Liver (tissue), 9 donors: ENCODE data around the gene ATP6V0A4. TPM values are rescaled to one million over a fixed set of nuclear protein-coding genes. Genes with fewer than 3 reads are reported as not detected.

Source experiments
- DNase-seq: peaks from one replicate; pipeline ENCODE4 v3.0.0-alpha.2; 2017; ENCODE audit warnings: low spot score
- H3K27ac ChIP-seq, 2 donors: one replicate each; pipeline ENCODE4 v1.7.0; 2013; ENCODE audit warnings: inconsistent platforms in 2 of 2, low read length in 2 of 2, control low read depth in 1 of 2, low read depth in 1 of 2, mild to moderate bottlenecking in 1 of 2
- H3K27me3 ChIP-seq, 4 donors: one replicate each; pipeline versions ENCODE4 v1.6.1 to v1.7.0; 2013; ENCODE audit warnings: low read length in 3 of 4, inconsistent platforms in 1 of 4, mild to moderate bottlenecking in 1 of 4, moderate library complexity in 1 of 4; ENCODE audit not compliant: control insufficient read depth in 4 of 4, insufficient read depth in 4 of 4
- H3K36me3 ChIP-seq, 4 donors: one replicate each; pipeline versions ENCODE4 v1.6.1 to v1.7.0; 2013; ENCODE audit warnings: low read length in 3 of 4, mild to moderate bottlenecking in 3 of 4, low read depth in 1 of 4, moderate library complexity in 1 of 4; ENCODE audit not compliant: control insufficient read depth in 4 of 4, insufficient read depth in 3 of 4
- H3K4me1 ChIP-seq, 4 donors: one replicate each; pipeline versions ENCODE4 v1.6.1 to v1.7.0; 2013; ENCODE audit warnings: low read length in 3 of 4, mild to moderate bottlenecking in 3 of 4, moderate library complexity in 1 of 4; ENCODE audit not compliant: control insufficient read depth in 4 of 4, insufficient read depth in 4 of 4
- H3K4me3 ChIP-seq, 3 donors: one replicate each; pipeline versions ENCODE4 v1.6.1 to v1.7.0; 2013; ENCODE audit warnings: low read length in 3 of 3, control low read depth in 1 of 3, low read depth in 1 of 3, mild to moderate bottlenecking in 1 of 3
- H3K9ac ChIP-seq, 2 donors: one replicate each; pipeline ENCODE4 v1.7.0; 2013; ENCODE audit warnings: low read length in 2 of 2, mild to moderate bottlenecking in 2 of 2, moderate library complexity in 2 of 2, control low read depth in 1 of 2, low read depth in 1 of 2
- H3K9me3 ChIP-seq, 4 donors: one replicate each; pipeline versions ENCODE4 v1.6.1 to v1.7.0; 2013; ENCODE audit warnings: low read length in 3 of 4; ENCODE audit not compliant: control insufficient read depth in 4 of 4
- CTCF ChIP-seq: fragments of 150-350 bp; IDR thresholded peaks from 2 replicates; pipeline ENCODE4 v1.5.1; 2017; ENCODE audit warnings: improper control_type of control experiment, low read depth, low read length; ENCODE audit not compliant: missing input control
- EGR1 ChIP-seq, 2 donors: IDR thresholded peaks; 2 replicates each; pipeline ENCODE4 v1.6.1; 2016 to 2018; ENCODE audit warnings: antibody characterized with exemption in 2 of 2, low read depth in 2 of 2
- FOXA1 ChIP-seq: IDR thresholded peaks from 2 replicates; pipeline ENCODE4 v1.6.1; 2016; ENCODE audit warnings: antibody characterized with exemption
- FOXA2 ChIP-seq: IDR thresholded peaks from 2 replicates; pipeline ENCODE4 v1.6.1; 2016; ENCODE audit warnings: antibody characterized with exemption
- GABPA ChIP-seq, 2 donors: IDR thresholded peaks in 1 of 2; conservative IDR thresholded peaks in 1 of 2; 2 replicates each; pipeline ENCODE4 v1.6.1; 2016; ENCODE audit warnings: antibody characterized with exemption in 2 of 2, mild to moderate bottlenecking in 1 of 2, moderate library complexity in 1 of 2
- HNF4A ChIP-seq, 2 donors: conservative IDR thresholded peaks; 2 replicates each; pipeline ENCODE4 v1.6.1; 2016; ENCODE audit warnings: antibody characterized with exemption in 2 of 2, mild to moderate bottlenecking in 2 of 2
- HNF4G ChIP-seq: IDR thresholded peaks from 2 replicates; pipeline ENCODE4 v1.6.1; 2016; ENCODE audit warnings: antibody characterized with exemption
- JUND ChIP-seq, 2 donors: IDR thresholded peaks; 2 replicates each; pipeline ENCODE4 v1.6.1; 2016; ENCODE audit warnings: antibody characterized with exemption in 2 of 2
- NR2F2 ChIP-seq: IDR thresholded peaks from 2 replicates; pipeline ENCODE4 v1.6.1; 2016; ENCODE audit warnings: antibody characterized with exemption
- REST ChIP-seq: IDR thresholded peaks from 2 replicates; pipeline ENCODE4 v1.6.1; 2016; ENCODE audit warnings: antibody characterized with exemption, mild to moderate bottlenecking
- RXRA ChIP-seq, 2 donors: IDR thresholded peaks; 2 replicates each; pipeline ENCODE4 v1.6.1; 2017 to 2018; ENCODE audit warnings: antibody characterized with exemption in 2 of 2, mild to moderate bottlenecking in 1 of 2
- SP1 ChIP-seq: IDR thresholded peaks from 2 replicates; pipeline ENCODE4 v1.6.1; 2018; ENCODE audit warnings: antibody characterized with exemption, mild to moderate bottlenecking
- TAF1 ChIP-seq: conservative IDR thresholded peaks from 2 replicates; pipeline ENCODE4 v1.6.1; 2016; ENCODE audit warnings: antibody characterized with exemption, mild to moderate bottlenecking
- YY1 ChIP-seq: IDR thresholded peaks from 2 replicates; pipeline ENCODE4 v1.6.1; 2016; ENCODE audit warnings: antibody characterized with exemption, mild to moderate bottlenecking
- ZBTB33 ChIP-seq: IDR thresholded peaks from 2 replicates; pipeline ENCODE4 v1.6.1; 2016; ENCODE audit warnings: antibody characterized with exemption
- WGBS: extraction: QIAGEN DNeasy Blood & Tissue Kit; methylation state at CpG from one replicate; pipeline ENCODE4 v1.1.7; 2013; 5-methylcytosine and 5-hydroxymethylcytosine counted together
- polyA plus RNA-seq, 2 donors: library from polyadenylated mRNA; stranded (reverse) in 1 of 2; unstranded in 1 of 2; fragments of 200-250 nt in 1 of 2; fragments of >200 nt in 1 of 2; fragmentation: Nextera tagmentation in 1 of 2; extraction: Ambion mirVana in 1 of 2; gene quantifications; one replicate each; pipeline versions ENCODE4 v1.2.1 to v1.2.3, GENCODE V29; 2013 to 2015
- total RNA-seq, 2 donors: library from RNA; depleted of rRNA; stranded (reverse); fragments of >200 nt; gene quantifications; one replicate each; pipeline ENCODE4 v1.2.3, GENCODE V29; 2014
- TF ChIP-seq, protein P1 (sequence below): IDR thresholded peaks from 2 replicates; pipeline ENCODE4 v1.6.1; 2016; ENCODE audit warnings: antibody characterized with exemption
- TF ChIP-seq, protein P2 (sequence below): IDR thresholded peaks from 2 replicates; pipeline ENCODE4 v1.6.1; 2016; ENCODE audit warnings: antibody characterized with exemption
- donor health status: healthy.
- donor health status: healthy.
- donor health status: healthy.
- donor health status: healthy.
- donor health status: healthy.

ATP6V0A4 gene
- total and polyA plus RNA-seq, 4 donors, result not detected

DNA sequence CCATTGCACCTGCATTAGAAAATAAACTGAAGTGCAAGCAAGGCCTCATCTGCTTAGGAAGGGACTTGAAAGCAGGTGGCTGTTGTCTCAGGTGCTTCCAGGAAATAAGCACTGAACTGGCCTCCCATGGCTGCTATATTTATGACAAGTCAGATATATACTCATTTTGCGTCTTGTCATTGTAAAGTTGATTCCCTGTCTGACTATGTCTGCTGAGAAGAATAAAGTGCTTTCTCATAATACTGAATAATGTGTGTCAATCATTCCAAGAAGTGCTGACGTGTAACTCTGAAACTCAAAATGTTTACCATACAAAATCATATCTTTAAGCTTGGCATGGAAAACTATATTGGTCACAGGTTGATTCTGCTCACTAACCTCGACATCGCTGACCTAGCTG lies 51.9 kb downstream of the ATP6V0A4 start:
- H3K9me3 ChIP-seq, result no peaks in the 10 kb centered on the region
- no peak for DNase-seq
- H3K4me3 ChIP-seq, result no peak overlapping the region
- H3K36me3 ChIP-seq, result no peaks in the 10 kb centered on the region
- TF ChIP-seq, protein P1, sequence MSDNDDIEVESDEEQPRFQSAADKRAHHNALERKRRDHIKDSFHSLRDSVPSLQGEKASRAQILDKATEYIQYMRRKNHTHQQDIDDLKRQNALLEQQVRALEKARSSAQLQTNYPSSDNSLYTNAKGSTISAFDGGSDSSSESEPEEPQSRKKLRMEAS, result no peak
- TF ChIP-seq GABPA (IDR thresholded peaks at IDR 0.05 in 1 of 2, conservative IDR thresholded peaks at IDR 0.05 in 1 of 2) (no peak), JUND (IDR thresholded peaks at IDR 0.05) (no peak)
- H3K27ac ChIP-seq, result no peak overlapping the region
- WGBS, result 93% methylated on average over 4 of the region's 4 CpGs
- H3K9ac ChIP-seq, result no peak overlapping the region
- H3K4me1 ChIP-seq, result no peaks in the 10 kb centered on the region
- no peaks in the 10 kb centered on the region for H3K27me3 ChIP-seq

DNA sequence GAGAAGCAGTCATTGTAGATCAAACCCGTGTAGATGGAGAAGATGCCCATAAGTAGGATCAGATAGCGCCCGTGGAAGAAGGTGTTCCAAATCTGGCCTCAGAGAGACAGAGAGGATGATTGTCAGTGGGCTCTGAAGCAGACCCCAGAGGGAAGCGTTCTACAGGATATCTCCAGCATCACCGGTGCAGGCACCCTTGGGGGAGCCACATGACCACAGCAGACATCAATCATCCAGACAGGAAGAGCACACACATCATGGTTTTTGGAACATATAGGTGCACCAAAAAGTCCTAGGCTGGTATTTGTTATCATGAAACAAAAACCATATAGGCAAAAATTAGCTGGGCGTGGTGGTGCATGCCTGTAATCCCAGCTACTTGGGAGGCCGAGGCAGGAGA lies 52.8 kb downstream of the ATP6V0A4 start:
- H3K9me3 ChIP-seq, result no peaks in the 10 kb centered on the region
- H3K4me3 ChIP-seq, result no peak overlapping the region
- no peak for DNase-seq
- H3K27me3 ChIP-seq, result no peaks in the 10 kb centered on the region
- no peaks in the 10 kb centered on the region for H3K36me3 ChIP-seq
- WGBS, result 91% methylated on average over 7 of the region's 7 CpGs
- no peak overlapping the region for H3K9ac ChIP-seq
- no peak overlapping the region for H3K27ac ChIP-seq
- no peaks in the 10 kb centered on the region for H3K4me1 ChIP-seq
- TF ChIP-seq CTCF (no peak), YY1 (no peak), HNF4G (no peak), SP1 (no peak), NR2F2 (no peak), EGR1 (IDR thresholded peaks at IDR 0.05; ENCODE audit: low read depth in 2 of 2) (no peak), ZBTB33 (no peak), TAF1 (no peak), JUND (IDR thresholded peaks at IDR 0.05) (no peak), GABPA (IDR thresholded peaks at IDR 0.05 in 1 of 2, conservative IDR thresholded peaks at IDR 0.05 in 1 of 2) (no peak), RXRA (IDR thresholded peaks at IDR 0.05) (no peak), HNF4A (conservative IDR thresholded peaks at IDR 0.05) (no peak), REST (no peak), FOXA1 (no peak), FOXA2 (no peak)
- TF ChIP-seq, protein P2, sequence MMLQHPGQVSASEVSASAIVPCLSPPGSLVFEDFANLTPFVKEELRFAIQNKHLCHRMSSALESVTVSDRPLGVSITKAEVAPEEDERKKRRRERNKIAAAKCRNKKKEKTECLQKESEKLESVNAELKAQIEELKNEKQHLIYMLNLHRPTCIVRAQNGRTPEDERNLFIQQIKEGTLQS, result no peak
- TF ChIP-seq, protein P1, result no peak
